Measurements from ENCODE around the gene C3. TPM values are rescaled to one million over a fixed set of nuclear protein-coding genes. Genes with fewer than 3 reads are reported as not detected.

Gene C3
- total and polyA plus RNA-seq, 2 experiments from 2014 or later: 5.1 to 17.7 TPM

GRCh38 chr19:6760606-6761005 lies 40.2 kb upstream of the C3 start (continued):
- TF ChIP-seq EZH2phosphoT487 (IDR thresholded peaks at IDR 0.05; ENCODE audit: unreplicated experiment): no peak
- TF ChIP-seq ZNF114 (CRISPR knock-in tag; IDR thresholded peaks at IDR 0.05): no peak
- TF ChIP-seq EZH2 (IDR thresholded peaks at IDR 0.05; ENCODE audit: low read depth, unreplicated experiment): no peak
- TF ChIP-seq STAT1 (IDR thresholded peaks at IDR 0.05; ENCODE audit: unreplicated experiment): no peak
- no peak for TF ChIP-seq CTCF (conservative IDR thresholded peaks at IDR 0.05; ENCODE audit: low read depth in 2 of 2)

- H3K4me1 ChIP-seq (ENCODE audit: insufficient read depth): peaks cover 13% of the 10 kb centered on the region; the same call in 1 of the 2 replicates
- peaks cover 23% of the 10 kb centered on the region for H3K36me3 ChIP-seq (ENCODE audit: insufficient read depth)
- Mint-ChIP-seq H3K27ac (no peak overlapping the region; the same call in 1 of the 2 replicates), H3K9me3 (no peaks in the 10 kb centered on the region; the same call in 2 of the 3 replicates), H3K36me3 (ENCODE audit: low read depth) (peaks cover 48% of the 10 kb centered on the region), H3K4me3 (no peak overlapping the region; the same call in 2 of the 3 replicates), H3K4me1 (peaks cover 3% of the 10 kb centered on the region; the same call in 1 of the 3 replicates), H3K27me3 (ENCODE audit: insufficient read depth, low read depth, poor library complexity) (peaks cover 20% of the 10 kb centered on the region)
- no peak overlapping the region for H3K4me2 ChIP-seq
- DNase-seq (ENCODE audit: low spot score) (no peak), ATAC-seq (no peak)
- no peak overlapping the region for H3K27ac ChIP-seq (ENCODE audit: low read depth)
- H3K27me3 ChIP-seq (ENCODE audit: insufficient read depth): no peaks in the 10 kb centered on the region
- H3K4me3 ChIP-seq: no peak overlapping the region
- H3K9me2 ChIP-seq (ENCODE audit: insufficient read depth): no peaks in the 10 kb centered on the region
- no peaks in the 10 kb centered on the region for H3K79me2 ChIP-seq (replicated peaks; ENCODE audit: insufficient read depth)
- peaks cover 4% of the 10 kb centered on the region; the same call in 1 of the 2 replicates for H4K20me1 ChIP-seq (replicated peaks; ENCODE audit: insufficient read depth)
- H2AFZ ChIP-seq: no peak overlapping the region
- H3F3A ChIP-seq (replicated peaks; ENCODE audit: low read depth): peaks cover 15% of the 10 kb centered on the region
- no peak for TF ChIP-seq CTCF (conservative IDR thresholded peaks at IDR 0.05; ENCODE audit: low read depth in 2 of 2)
- no peak for TF ChIP-seq JUNB (IDR thresholded peaks at IDR 0.05; ENCODE audit: unreplicated experiment)
- TF ChIP-seq ZNF114 (CRISPR knock-in tag; IDR thresholded peaks at IDR 0.05): no peak
- TF ChIP-seq REST (IDR thresholded peaks at IDR 0.05; ENCODE audit: unreplicated experiment): no peak
- TF ChIP-seq POLR2AphosphoS5 (IDR thresholded peaks at IDR 0.05; ENCODE audit: low read depth): no peak
- no peak for TF ChIP-seq CREB1 (CRISPR knock-in tag; IDR thresholded peaks at IDR 0.05; ENCODE audit: low read depth)
- TF ChIP-seq STAT1 (IDR thresholded peaks at IDR 0.05; ENCODE audit: unreplicated experiment): no peak
- no peak for TF ChIP-seq NANOG (IDR thresholded peaks at IDR 0.05; ENCODE audit: borderline replicate concordance)
Observed at GRCh38 chr19:6754653-6755463, 34.4 kb upstream of the C3 start.

All from GM23338 (cell line).